GM06990 (cell line): ENCODE results near the gene CYP2C18.
"Not testable (repeated sequence)": the region's sequence is repeated elsewhere in the genome, so short reads cannot be mapped to it uniquely, and the experiment has no call there.

Experiments used
- DNase-seq: peaks from one replicate; pipeline ENCODE4 v3.0.0-alpha.2; 2011; ENCODE audit not compliant: insufficient read length; ENCODE audit errors: extremely low read depth
- H3K27me3 ChIP-seq: replicated peaks from 2 replicates; pipeline ENCODE4 v1.6.0; 2011; ENCODE audit warnings: low read length; ENCODE audit not compliant: control insufficient read depth, insufficient read depth
- H3K36me3 ChIP-seq: 2 replicates; pipeline ENCODE4 v1.5.1; 2011; ENCODE audit warnings: low read length; ENCODE audit not compliant: control insufficient read depth, insufficient read depth
- H3K4me3 ChIP-seq: replicated peaks from 2 replicates; pipeline ENCODE4 v1.5.1; 2011; ENCODE audit warnings: low read depth, mild to moderate bottlenecking, control low read depth, low read length
- TF ChIP-seq, protein P1 (sequence below): IDR thresholded peaks from 2 replicates; pipeline ENCODE4 v1.5.1; 2011; ENCODE audit warnings: low read length, control low read depth, mild to moderate bottlenecking, inconsistent platforms; ENCODE audit not compliant: insufficient read depth, poor library complexity, severe bottlenecking

The CYP2C18 gene

DNA sequence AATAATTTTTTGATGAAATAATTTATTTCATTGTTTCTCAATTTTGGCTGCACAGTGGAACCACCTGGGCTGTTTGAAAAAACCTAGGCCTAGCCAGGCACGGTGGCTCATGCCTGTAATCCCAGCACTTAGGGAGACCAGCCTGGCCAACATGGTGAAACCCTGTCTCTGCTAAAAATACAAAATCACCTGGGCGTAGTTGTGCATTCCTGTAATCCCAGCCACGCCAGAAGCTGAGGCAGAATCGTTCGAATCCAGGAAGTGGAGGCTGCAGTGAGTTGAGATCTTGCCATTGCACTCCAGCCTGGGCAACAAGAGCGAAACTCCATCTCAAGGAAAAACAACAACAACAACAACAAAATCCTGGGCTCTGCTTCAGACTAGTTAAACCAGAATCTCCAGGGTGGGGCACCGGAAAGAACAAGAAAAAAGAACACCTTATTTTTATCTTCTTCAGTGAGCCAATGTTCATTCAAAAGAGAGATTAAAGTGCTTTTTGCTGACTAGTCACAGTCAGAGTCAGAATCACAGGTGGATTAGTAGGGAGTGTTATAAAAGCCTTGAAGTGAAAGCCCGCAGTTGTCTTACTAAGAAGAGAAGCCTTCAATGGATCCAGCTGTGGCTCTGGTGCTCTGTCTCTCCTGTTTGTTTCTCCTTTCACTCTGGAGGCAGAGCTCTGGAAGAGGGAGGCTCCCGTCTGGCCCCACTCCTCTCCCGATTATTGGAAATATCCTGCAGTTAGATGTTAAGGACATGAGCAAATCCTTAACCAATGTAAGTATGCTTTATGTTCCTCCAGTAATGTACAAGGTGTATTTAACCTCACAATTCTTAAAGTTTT is at the start of gene CYP2C18:
Gene CYP2C18, plus strand, starts transcription at position 516 of the 841 bp plus-strand sequence. Its CDS starts 91 bp downstream, at position 607.
- TF ChIP-seq, protein P1, sequence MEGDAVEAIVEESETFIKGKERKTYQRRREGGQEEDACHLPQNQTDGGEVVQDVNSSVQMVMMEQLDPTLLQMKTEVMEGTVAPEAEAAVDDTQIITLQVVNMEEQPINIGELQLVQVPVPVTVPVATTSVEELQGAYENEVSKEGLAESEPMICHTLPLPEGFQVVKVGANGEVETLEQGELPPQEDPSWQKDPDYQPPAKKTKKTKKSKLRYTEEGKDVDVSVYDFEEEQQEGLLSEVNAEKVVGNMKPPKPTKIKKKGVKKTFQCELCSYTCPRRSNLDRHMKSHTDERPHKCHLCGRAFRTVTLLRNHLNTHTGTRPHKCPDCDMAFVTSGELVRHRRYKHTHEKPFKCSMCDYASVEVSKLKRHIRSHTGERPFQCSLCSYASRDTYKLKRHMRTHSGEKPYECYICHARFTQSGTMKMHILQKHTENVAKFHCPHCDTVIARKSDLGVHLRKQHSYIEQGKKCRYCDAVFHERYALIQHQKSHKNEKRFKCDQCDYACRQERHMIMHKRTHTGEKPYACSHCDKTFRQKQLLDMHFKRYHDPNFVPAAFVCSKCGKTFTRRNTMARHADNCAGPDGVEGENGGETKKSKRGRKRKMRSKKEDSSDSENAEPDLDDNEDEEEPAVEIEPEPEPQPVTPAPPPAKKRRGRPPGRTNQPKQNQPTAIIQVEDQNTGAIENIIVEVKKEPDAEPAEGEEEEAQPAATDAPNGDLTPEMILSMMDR, result no peak
- no peaks in the 10 kb centered on the region for H3K36me3 ChIP-seq
- DNase-seq, result no peak
- no peaks in the 10 kb centered on the region for H3K27me3 ChIP-seq
- no peak within 1 kb of the TSS for H3K4me3 ChIP-seq

DNA sequence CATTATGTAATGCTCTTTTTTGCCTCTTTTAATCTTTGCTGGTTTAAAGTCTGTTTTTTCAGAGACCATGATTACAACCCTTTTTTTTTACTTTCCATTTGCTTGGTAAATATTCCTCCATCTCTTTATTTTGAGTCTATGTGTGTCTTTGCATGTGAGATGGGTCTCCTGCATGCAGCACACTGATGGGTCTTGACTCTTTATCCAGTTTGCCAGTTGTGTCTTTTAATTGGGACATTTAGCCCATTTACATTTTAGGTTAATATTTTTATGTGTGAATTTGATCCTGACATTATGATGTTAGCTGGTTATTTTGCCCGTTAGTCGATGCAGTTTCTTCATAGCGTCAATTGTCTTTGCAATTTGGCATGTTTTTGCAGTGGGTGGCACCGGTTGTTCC is 45.4 kb upstream of the CYP2C18 start:
- H3K27me3 ChIP-seq, DNase-seq, H3K36me3 ChIP-seq, H3K4me3 ChIP-seq: not testable (repeated sequence)

DNA sequence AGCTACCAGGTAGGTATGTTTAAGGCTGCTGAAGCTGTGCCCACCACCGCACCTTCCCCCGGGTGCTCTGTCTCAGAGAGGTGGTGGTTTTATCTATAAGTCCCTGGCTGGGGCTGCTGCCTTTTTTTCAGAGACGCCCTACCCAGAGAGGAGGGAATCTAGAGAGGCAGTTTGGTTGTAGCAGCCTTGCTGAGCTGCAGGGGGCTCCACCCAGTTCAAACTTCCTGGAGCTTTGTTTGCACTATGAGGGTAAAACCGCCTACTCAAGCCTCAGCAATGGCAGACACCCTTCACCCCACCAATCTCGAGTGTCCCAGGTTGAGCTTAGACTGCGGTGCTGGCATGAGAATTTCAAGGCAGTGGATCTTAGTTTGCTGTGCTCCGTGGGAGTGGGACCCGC is 43.6 kb upstream of the CYP2C18 start:
- TF ChIP-seq, protein P1, result no peak

DNA sequence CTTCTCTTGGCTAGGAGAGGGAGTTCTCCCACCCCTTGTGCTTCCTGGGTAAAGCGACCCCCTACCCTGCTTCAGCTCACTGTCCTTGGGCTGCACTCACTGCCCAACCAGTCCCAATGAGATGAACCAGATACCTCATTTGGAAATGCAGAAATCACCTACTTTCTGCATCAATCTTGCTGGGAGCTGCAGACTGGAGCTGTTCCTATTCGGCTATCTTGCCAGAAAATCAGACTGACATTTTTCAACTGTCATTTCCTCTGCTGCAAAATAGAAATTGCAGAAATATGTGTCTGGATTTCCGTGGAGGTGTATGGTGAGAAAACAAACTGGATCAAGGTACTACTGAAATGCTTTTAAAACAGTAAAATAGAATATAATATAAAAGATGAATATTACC is 43.0 kb upstream of the CYP2C18 start:
- H3K4me3 ChIP-seq, result no peak overlapping the region
- H3K36me3 ChIP-seq, result no peaks in the 10 kb centered on the region
- TF ChIP-seq, protein P1, result no peak
- H3K27me3 ChIP-seq, result no peaks in the 10 kb centered on the region
- no peak for DNase-seq

More for the DNA sequence above, 43.6 kb upstream of the CYP2C18 start:
- H3K4me3 ChIP-seq, result no peak overlapping the region
- no peak for DNase-seq
- H3K27me3 ChIP-seq, result no peaks in the 10 kb centered on the region
- H3K36me3 ChIP-seq, result no peaks in the 10 kb centered on the region

DNA sequence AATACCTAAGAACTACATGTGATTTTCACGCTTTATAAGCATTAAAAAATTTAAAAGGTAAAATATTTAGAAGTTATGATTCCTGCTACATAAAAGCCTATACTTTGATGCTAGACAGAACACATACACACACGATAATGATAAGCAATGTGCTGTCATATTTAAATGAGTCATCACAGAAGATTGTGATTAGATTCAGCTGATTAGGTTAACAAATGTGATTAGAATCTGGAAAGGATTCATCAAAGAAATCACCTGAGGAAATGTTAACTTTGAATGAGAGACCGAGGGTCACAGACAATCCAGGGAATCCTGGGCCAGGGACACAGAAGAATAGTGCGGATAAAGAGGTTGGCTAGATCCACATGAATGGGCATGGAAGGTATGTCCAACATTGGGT is 42.0 kb upstream of the CYP2C18 start:
- H3K4me3 ChIP-seq, result no peak overlapping the region
- no peaks in the 10 kb centered on the region for H3K27me3 ChIP-seq
- TF ChIP-seq, protein P1, result no peak
- no peak for DNase-seq
- H3K36me3 ChIP-seq, result no peaks in the 10 kb centered on the region

DNA sequence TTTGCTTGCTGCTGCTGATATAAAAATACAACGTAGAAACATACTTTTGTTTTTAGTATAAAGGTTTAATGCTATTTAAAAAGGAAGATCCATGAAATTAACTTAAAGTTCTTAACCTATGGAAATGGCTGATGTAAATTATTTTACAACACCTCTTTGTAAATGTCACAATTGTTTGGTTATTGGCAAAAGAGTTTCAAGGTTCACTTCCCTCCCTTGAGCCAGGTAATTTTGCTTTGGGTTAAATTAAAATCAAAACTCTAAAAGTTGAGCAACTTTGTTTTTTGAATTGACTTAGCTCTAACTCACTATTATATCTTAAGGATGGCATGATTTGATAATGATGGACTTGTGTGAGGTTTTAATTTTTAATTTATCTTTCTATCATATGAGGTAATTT is 39.2 kb upstream of the CYP2C18 start:
- no peak for DNase-seq
- TF ChIP-seq, protein P1, result no peak
- H3K4me3 ChIP-seq, result no peak overlapping the region
- no peaks in the 10 kb centered on the region for H3K36me3 ChIP-seq
- H3K27me3 ChIP-seq, result no peaks in the 10 kb centered on the region
